Measurements from ENCODE around the gene SH3PXD2A. TPM values are rescaled to one million over a fixed set of nuclear protein-coding genes. Genes with fewer than 3 reads are reported as not detected.
A peak's percentile ranks its signal among the peaks of the same experiment; 100 is the strongest.
"Not testable (repeated sequence)": the region's sequence is repeated elsewhere in the genome, so short reads cannot be mapped to it uniquely, and the experiment has no call there.

The SH3PXD2A gene
- total RNA-seq, 1 experiment from 2014 or later: 54.9 TPM

DNA sequence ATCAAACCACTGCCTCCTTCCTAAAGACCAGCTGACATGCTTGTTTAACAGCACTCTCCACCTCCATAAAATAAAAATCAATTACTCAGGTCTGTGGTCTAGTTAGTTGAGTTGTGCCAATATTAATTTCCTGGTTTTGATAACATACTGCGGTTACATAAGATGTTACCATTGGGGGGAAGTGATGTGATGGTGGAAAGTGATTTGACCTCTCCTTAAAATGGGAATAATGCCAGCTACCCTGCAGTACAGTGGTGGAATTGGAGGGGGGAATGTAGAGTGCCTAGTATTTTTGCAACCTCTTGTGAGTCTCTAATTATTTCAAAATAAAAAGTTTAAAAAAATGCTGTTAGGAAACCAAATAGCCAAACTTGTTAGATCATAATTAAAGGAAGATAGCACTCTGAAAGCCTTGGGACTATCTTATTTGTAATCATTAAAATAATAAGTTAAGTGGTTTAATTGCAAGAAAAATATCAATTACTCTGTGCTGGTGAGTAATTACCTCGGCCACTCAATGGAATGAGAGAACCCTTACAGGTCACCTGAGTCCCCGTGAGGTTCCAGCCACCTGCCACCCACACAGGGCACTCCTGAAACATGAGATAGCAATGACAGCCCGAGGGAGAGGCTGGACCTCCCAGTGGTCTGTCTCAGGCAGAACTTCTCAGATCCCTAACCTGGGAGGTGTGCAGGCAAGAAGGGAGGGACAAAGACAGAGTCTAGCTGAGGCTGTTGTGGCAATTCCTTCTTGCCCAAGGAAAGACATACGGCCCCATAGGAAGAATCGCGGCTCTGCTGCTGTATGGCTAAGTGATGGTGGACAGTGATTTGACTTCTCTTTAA, 94.1 kb downstream of the SH3PXD2A start:
- CTCF ChIA-PET: no interaction called here
- Histone ChIP-seq H3K9me3 (ENCODE audit: low read depth, low read length, poor library complexity, severe bottlenecking) (no peaks in the 10 kb centered on the region), H3K4me1 (ENCODE audit: insufficient read depth, low read length, poor library complexity, severe bottlenecking) (peaks cover 36% of the 10 kb centered on the region), H3K36me3 (ENCODE audit: insufficient read depth, low read length, poor library complexity, severe bottlenecking) (no peaks in the 10 kb centered on the region), H3K4me3 (ENCODE audit: low read depth, low read length, poor library complexity, severe bottlenecking) (no peak overlapping the region), H3K27ac (ENCODE audit: low read depth, low read length, poor library complexity, severe bottlenecking) (no peak overlapping the region), H3K27me3 (replicated peaks; ENCODE audit: insufficient read depth, low read depth, low read length, poor library complexity) (no peaks in the 10 kb centered on the region)
- no peak for DNase-seq (ENCODE audit: low spot score)
- TF ChIP-seq EZH2 (IDR thresholded peaks at IDR 0.05; ENCODE audit: borderline replicate concordance, low read depth, low read length, poor library complexity, severe bottlenecking): no peak
- TF ChIP-seq, protein P1, sequence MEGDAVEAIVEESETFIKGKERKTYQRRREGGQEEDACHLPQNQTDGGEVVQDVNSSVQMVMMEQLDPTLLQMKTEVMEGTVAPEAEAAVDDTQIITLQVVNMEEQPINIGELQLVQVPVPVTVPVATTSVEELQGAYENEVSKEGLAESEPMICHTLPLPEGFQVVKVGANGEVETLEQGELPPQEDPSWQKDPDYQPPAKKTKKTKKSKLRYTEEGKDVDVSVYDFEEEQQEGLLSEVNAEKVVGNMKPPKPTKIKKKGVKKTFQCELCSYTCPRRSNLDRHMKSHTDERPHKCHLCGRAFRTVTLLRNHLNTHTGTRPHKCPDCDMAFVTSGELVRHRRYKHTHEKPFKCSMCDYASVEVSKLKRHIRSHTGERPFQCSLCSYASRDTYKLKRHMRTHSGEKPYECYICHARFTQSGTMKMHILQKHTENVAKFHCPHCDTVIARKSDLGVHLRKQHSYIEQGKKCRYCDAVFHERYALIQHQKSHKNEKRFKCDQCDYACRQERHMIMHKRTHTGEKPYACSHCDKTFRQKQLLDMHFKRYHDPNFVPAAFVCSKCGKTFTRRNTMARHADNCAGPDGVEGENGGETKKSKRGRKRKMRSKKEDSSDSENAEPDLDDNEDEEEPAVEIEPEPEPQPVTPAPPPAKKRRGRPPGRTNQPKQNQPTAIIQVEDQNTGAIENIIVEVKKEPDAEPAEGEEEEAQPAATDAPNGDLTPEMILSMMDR (conservative IDR thresholded peaks at IDR 0.05; ENCODE audit: low read depth, low read length): no peak
- intact Hi-C loops (cut with micrococcal nuclease; ENCODE audit: unreplicated experiment): no loop called here
- POLR2A ChIA-PET (ENCODE audit: low non-redundant PET): interaction anchor here (0.6 kb wide), 1 partner anchor 11 kb away, joined by 4 read pairs; no protein-coding TSS in a partner anchor
- BruUV-seq (replicated peaks): no TSS peak

- BruUV-seq (replicated peaks); H3K4me3 ChIP-seq (ENCODE audit: low read depth, low read length, poor library complexity, severe bottlenecking); H3K9me3 ChIP-seq (ENCODE audit: low read depth, low read length, poor library complexity, severe bottlenecking); H3K27me3 ChIP-seq (replicated peaks; ENCODE audit: insufficient read depth, low read depth, low read length, poor library complexity); POLR2A ChIA-PET (ENCODE audit: low non-redundant PET); H3K36me3 ChIP-seq (ENCODE audit: insufficient read depth, low read length, poor library complexity, severe bottlenecking); H3K27ac ChIP-seq (ENCODE audit: low read depth, low read length, poor library complexity, severe bottlenecking); intact Hi-C loops (cut with micrococcal nuclease; ENCODE audit: unreplicated experiment); DNase-seq (ENCODE audit: low spot score): not testable (repeated sequence)
- peaks cover 36% of the 10 kb centered on the region for H3K4me1 ChIP-seq (ENCODE audit: insufficient read depth, low read length, poor library complexity, severe bottlenecking)
- CTCF ChIA-PET: interaction anchor here (0.6 kb wide), 1 partner anchor 742 kb away, joined by 4 read pairs; no protein-coding TSS in a partner anchor
Measured at GRCh38 chr10:103760233-103760632, 95.1 kb downstream of the SH3PXD2A start.

- H3K36me3 ChIP-seq (ENCODE audit: insufficient read depth, low read length, poor library complexity, severe bottlenecking): no peaks in the 10 kb centered on the region
- H3K27me3 ChIP-seq (replicated peaks; ENCODE audit: insufficient read depth, low read depth, low read length, poor library complexity): no peaks in the 10 kb centered on the region
- TF ChIP-seq, protein P1 (conservative IDR thresholded peaks at IDR 0.05; ENCODE audit: low read depth, low read length): no peak
- TF ChIP-seq EZH2 (IDR thresholded peaks at IDR 0.05; ENCODE audit: borderline replicate concordance, low read depth, low read length, poor library complexity, severe bottlenecking): no peak
- POLR2A ChIA-PET (ENCODE audit: low non-redundant PET): no interaction called here
- H3K9me3 ChIP-seq (ENCODE audit: low read depth, low read length, poor library complexity, severe bottlenecking): no peaks in the 10 kb centered on the region
- H3K4me1 ChIP-seq (ENCODE audit: insufficient read depth, low read length, poor library complexity, severe bottlenecking): peaks cover 32% of the 10 kb centered on the region
- BruUV-seq (replicated peaks): no TSS peak
- H3K27ac ChIP-seq (ENCODE audit: low read depth, low read length, poor library complexity, severe bottlenecking): peak overlapping the region; percentile 34
- intact Hi-C loops (cut with micrococcal nuclease; ENCODE audit: unreplicated experiment): no loop called here
- DNase-seq (ENCODE audit: low spot score): peak; percentile 26
- no peak overlapping the region for H3K4me3 ChIP-seq (ENCODE audit: low read depth, low read length, poor library complexity, severe bottlenecking)
- CTCF ChIA-PET: interaction anchor here (0.6 to 0.7 kb wide), 2 partner anchors 9 to 130 kb away, joined by 3 read pairs; no protein-coding TSS in a partner anchor
Measured at GRCh38 chr10:103759100-103759781, 96.1 kb downstream of the SH3PXD2A start.
